Glomerular endothelial cell (primary cell): ENCODE measurements around the gene NUDC. TPM values are rescaled to one million over a fixed set of nuclear protein-coding genes. Genes with fewer than 3 reads are reported as not detected.
"Not testable (repeated sequence)": the region's sequence is repeated elsewhere in the genome, so short reads cannot be mapped to it uniquely, and the experiment has no call there.

Experiments
- DNase-seq: peaks from one replicate; pipeline ENCODE4 v3.0.0-alpha.2; 2011; ENCODE audit warnings: low read depth, low spot score; ENCODE audit errors: extremely low read depth
- total RNA-seq: library from RNA; depleted of rRNA; stranded (reverse); fragments of >200 nt; gene quantifications from 2 replicates; pipeline ENCODE4 v1.2.3, GENCODE V29; 2015

Gene NUDC
- 87.2 and 91.6 TPM in 2 replicates for total RNA-seq

GRCh38 chr1:26921540-26922430 is at the start of gene NUDC:
Gene NUDC, plus strand, starts transcription at chr1:26921743. Its CDS starts 106 bp downstream, at chr1:26921849.
- DNase-seq: peak; percentile 83

GRCh38 chr1:26873097-26873496 is 48.4 kb upstream of the NUDC start:
- not testable (repeated sequence) for DNase-seq

GRCh38 chr1:26874896-26875295 is 46.6 kb upstream of the NUDC start:
- no peak for DNase-seq

GRCh38 chr1:26877326-26877725 is 44.2 kb upstream of the NUDC start:
- no peak for DNase-seq

- no peak for DNase-seq
These were observed 41.8 kb upstream of the NUDC start for GRCh38 chr1:26879793-26880192.

DNA sequence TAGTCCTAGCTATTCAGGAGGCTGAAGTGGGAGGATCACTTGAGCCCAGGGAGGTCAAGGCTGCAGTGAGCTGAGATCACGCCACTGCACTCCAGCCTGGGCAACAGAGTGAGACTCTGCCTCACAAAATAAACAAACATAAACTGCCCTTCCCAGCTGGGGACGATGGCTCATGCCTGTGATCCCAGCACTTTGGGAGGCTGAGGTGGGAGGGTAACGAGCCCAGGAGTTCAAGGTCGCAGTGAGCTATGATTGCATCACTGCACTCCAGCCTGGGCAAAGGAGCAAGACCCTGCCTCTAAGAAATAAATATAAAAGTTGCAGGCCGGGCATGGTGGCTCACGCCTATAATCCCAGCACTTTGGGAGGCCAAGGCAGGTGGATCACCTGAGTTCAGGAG is 39.9 kb upstream of the NUDC start:
- DNase-seq: not testable (repeated sequence)

DNA sequence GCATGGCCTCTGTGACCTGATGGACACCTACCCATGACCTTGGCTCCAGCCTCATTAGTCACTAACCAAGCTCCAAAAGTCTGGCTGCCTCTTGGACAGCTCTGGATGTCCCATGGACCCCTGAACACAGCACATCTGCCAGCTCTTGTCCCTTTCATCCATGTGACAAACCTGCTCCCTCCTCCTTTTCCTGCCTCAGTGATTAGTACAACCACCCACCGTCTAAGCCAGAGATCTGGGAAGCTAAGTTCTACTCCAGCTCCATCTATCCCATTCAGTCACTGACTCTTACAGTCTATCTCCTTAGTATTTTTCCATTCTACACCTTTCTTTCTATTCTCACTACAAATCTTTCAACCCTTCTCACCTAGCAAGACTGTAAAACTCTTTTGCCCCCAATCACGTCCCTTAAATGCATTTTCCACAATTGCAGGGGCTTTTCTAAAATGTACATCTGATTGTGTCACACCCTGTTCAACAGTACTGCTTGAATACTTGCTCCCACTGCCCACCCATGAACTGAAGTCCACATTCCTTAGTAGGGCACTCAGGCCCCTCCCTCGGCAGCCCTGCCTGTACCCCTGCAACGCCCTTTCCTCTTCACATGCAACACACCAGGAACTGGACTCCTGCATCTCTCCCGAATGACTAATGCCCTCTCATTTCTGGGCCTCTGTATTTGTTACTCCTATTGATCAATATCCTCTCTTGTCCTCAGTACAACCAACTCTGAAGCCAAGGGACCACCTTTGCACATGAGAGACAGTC is 38.7 kb upstream of the NUDC start:
- no peak for DNase-seq

- DNase-seq: no peak
These were observed 34.4 kb upstream of the NUDC start for GRCh38 chr1:26887125-26887524.

GRCh38 chr1:26888231-26888630 is 33.3 kb upstream of the NUDC start:
- DNase-seq: no peak

- no peak for DNase-seq
These were observed 31.7 kb upstream of the NUDC start, which contains the start of gene GPN2 for GRCh38 chr1:26889551-26890466. Gene GPN2, minus strand, starts transcription at chr1:26890283. Its CDS starts 187 bp downstream, at chr1:26890096.

DNA sequence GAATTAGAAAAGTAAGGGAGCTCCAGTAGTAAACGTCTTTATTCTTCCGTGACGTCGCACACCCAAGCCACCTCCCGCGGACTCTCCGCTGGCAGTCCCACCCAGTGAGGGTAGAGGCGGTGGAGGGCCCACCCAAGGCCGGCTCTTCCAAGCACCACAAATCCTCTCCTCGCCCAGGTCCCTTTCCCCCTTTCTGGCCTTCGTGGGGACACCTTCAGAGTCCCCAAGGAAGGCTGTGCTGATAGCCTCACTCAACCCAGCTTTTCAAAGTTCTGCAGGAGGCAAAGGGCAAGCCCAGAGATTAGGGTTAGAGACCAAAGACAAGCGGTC is 31.1 kb upstream of the NUDC start:
- no peak for DNase-seq

GRCh38 chr1:26894263-26894662 is 27.3 kb upstream of the NUDC start:
- DNase-seq: no peak

GRCh38 chr1:26897351-26897750 is 24.2 kb upstream of the NUDC start:
- no peak for DNase-seq

DNA sequence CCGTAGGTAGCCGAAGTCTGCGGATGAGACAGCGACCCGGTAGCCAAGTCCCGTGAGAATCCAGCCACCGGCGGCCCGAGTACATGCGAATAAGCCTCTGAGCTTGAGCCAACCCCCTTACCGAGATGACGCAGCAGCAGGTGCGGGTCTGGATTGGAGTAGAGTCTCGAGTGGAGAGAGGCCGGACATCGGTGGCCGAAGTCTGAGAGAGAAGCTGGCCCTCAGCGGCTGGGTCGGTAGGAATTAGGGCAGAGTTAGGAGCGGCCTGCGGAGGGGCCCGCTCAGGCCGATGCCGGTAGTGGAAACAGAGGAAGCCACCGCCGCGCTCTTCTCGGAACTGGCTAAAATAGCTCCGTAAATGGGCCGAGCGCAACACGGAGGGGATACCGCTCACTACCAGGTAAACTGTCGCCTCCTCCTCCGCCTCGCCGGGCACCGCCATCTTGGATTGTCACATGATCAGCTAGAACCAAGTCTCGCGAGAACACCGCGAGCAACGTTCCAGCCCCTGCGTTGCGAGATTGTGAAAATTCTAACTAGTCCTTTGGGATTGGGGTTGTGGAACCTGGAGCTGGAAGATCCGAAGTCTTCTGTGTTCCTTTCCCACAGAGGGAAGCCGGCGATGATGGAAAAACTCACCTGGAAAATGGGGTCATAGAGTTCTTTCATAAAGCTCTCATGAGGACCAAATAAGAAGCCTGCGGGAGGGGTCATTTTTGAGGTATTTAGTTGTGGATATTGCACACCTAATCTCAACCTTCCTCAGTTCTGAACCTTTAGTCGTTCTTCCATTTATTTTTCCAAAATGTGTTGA is 21.3 kb upstream of the NUDC start, which contains the start of gene GPATCH3:
GPATCH3 (minus strand) TSS at position 467 of the 814 bp plus-strand sequence; CDS start at position 442, 25 bp downstream.
- DNase-seq: peak; percentile 92

DNA sequence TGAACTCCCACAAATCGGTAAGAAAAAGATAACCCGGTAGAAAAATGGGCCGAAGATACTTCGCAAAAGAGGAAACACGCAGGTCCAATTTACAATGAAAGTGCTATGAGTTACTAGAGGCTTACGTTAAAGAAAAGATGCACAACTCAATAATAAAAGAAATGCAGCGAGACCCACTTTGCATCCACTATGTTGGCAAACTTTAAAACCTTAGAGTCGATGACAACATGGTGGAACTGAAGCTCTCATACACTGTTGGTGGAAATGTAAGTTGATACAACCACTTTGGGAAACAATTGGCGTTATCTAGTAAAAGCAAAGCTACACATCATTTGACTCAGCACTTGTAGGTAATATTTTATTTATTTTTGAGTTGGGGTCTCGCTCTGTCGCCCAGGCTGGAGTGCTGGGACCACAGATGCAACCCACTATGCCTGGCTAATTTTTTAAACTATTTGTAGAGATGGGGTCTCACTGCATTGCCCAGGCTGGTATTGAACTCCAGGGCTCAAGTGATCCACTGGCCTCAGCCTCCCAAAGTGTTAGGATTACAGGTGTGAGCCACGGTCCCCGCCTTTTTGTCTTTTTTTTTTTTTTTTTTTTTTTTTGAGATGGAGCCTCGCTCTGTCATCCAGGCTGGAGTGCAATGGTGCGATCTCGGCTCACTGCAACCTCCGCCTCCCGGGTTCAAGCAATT is 20.6 kb upstream of the NUDC start:
- no peak for DNase-seq

GRCh38 chr1:26907071-26907917 is 14.2 kb upstream of the NUDC start:
- no peak for DNase-seq

DNA sequence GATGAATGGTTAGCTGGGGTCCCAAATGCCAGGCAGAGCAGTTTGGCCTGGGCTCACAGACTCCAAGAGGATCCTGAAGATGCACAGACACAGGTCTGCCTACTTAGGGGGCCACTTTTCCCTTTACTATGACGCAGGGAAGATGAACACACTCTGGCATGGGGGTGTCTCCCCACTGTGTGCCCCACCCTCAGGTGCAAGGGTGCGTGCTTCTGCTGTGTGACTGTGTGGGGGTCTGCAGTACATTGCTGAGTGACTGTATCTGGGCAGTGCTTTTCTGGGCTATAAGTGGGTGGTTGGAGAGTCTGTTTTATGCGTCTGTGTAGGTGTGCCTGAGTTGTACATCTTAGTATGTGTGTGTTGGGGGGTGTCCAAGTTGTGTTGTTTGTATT is 11.6 kb upstream of the NUDC start:
- no peak for DNase-seq
